ENCODE data around the gene MYO5C. TPM values are rescaled to one million over a fixed set of nuclear protein-coding genes. Genes with fewer than 3 reads are reported as not detected.
"Not testable (repeated sequence)": the region's sequence is repeated elsewhere in the genome, so short reads cannot be mapped to it uniquely, and the experiment has no call there.

The MYO5C gene
- total RNA-seq, 1 experiment from 2014 or later, result 23.4 TPM

- DNase-seq (ENCODE audit: low spot score), result no peak
These were observed 10.7 kb upstream of the MYO5C start for GRCh38 chr15:52306270-52306669.

DNA sequence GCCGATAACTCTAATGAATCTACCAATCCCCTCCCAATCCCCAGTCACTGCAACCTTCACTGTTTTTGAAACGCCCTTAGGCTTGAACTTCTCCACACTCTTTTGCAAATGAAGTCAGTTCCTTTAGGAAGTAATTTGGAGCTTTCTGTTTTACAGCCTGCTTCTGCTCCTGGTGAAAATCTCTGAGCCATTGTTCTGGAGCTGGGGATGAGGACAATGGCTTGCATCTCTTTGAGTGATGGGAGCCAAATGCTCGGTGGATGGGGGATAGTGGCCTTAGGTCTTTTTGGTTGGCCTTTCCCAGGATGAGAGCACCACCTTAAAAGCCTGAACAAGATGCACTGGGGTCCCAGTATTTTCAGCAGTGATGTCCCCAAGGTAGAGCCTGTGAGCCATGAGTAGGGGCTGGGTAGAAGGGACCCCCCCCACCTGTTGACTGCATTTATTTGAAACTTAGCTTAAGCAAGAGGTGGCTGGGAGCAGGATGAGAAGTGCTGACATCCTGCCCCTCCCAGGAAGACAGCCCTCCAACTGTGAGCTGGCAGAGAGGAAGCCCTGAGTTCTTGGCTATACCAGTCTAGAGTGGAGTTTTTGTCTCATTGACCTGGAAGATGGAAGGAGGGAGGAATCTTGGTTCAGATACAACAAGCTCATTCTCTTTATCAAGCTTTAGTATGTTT lies 7.6 kb upstream of the MYO5C start:
- DNase-seq (ENCODE audit: low spot score), result no peak

GRCh38 chr15:52301265-52301847 lies 5.8 kb upstream of the MYO5C start:
- DNase-seq (ENCODE audit: low spot score), result no peak

DNA sequence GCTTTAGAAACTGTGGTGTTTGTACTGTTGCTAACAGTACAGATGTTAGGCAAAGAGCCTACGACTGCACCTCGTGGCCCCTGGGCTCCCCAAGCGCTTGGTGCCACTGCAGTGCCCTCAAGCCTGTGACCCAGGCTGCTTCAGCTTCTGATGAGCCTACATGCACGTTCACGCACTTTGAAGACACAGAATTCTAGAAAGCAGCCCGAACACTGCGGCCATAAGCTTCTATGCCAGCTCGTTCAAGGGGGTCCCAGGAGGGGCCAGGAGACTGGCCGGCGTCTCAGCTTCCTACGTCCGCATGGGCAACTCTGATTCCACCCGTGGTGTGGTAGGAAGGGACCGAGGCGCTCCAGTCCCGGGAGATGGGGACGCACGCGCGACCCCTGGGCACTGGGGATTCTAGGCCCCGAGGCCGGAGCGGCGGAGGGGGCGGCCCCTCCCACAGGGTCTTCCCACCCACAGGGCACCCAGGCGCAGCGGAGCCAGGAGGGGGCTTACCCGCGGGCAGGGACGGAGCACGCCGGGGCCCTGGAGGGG lies 653 bp downstream of the MYO5C start:
- peak; percentile 67 for DNase-seq (ENCODE audit: low spot score)

GRCh38 chr15:52292780-52293392 lies 2.7 kb downstream of the MYO5C start:
- peak; percentile 27 for DNase-seq (ENCODE audit: low spot score)

DNA sequence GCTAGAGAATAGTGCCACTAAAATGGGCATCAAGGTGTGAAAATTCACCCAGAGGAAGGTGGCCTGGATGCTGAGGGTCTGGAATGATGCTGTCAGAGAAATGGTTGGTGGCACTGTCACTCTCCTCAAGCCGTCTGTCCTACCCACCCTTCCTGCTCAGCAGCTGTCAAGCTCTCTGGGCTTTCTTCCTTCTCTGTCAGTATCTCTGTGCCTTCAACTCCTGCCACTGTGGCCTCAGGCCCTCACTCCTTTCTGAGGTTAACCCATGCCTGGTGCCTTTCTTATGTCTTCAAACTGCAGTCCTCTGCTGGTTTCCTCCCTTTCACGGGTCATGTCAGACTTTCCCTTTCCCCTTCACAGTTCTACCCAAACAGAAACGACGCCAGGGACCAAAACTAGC lies 4.4 kb downstream of the MYO5C start:
- no peak for DNase-seq (ENCODE audit: low spot score)

GRCh38 chr15:52290800-52291199 lies 4.8 kb downstream of the MYO5C start:
- no peak for DNase-seq (ENCODE audit: low spot score)

- peak; percentile 12 for DNase-seq (ENCODE audit: low spot score)
These were observed 5.3 kb downstream of the MYO5C start for GRCh38 chr15:52290329-52290728.

DNA sequence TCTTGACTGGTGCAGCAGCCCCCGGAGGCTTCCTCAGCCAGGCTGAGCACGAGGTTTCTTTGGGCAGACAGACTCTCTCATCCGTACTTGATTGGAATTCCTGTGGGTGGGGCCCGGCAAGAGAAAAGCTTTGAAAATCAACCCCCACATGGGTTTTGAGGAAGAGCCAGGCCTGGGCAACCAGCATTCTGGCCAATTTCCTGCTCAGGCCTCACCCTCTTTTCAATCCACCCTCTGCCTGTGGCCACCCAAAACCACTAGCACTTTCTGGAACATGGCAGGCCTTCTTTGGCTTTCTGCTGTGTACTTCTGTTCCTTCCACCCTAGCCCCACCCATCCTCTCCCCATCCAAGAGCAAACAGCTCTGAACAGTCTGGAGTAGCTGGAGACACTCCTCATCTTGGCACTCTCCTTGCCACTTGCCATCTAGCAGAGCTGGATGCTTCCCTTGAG lies 5.9 kb downstream of the MYO5C start:
- DNase-seq (ENCODE audit: low spot score), result peak; percentile 57

GRCh38 chr15:52288986-52289385 lies 6.6 kb downstream of the MYO5C start:
- no peak for DNase-seq (ENCODE audit: low spot score)

GRCh38 chr15:52288051-52288942 lies 7.3 kb downstream of the MYO5C start:
- peak; percentile 94 for DNase-seq (ENCODE audit: low spot score)

DNA sequence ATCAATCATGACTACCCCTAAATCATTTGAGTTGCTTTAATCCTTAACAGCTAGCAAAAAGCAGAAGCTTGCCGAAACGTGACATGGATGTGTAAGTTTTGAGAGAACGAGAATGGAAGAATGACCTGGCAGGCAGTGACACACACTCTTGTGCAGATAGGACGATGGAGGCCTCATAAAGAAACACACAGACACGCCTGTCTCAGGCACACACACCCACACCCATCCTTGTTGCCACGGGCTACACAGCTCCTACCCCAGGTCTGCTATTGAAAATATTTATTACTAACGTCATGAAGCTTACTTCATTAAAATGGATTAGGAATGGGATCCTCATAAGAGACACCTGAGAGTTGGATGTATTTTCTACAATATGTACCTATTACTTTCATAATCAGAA lies 8.5 kb downstream of the MYO5C start:
- peak; percentile 44 for DNase-seq (ENCODE audit: low spot score)

DNA sequence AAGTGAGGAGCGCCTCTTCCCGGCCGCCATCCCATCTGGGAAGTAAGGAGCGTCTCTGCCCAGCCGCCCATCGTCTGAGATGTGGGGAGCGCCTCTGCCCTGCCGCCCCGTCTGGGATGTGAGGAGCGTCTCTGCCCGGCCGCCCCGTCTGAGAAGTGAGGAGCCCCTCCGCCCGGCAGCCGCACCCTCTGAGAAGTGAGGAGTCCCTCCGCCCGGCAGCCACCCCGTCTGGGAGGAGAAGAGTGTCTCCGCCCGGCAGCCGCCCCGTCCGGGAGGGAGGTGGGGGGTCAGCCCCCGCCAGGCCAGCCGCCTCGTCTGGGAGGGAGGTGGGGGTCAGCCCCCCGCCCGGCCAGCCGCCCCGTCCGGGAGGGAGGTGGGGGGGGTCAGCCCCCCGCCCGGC lies 9.7 kb downstream of the MYO5C start:
- not testable (repeated sequence) for DNase-seq (ENCODE audit: low spot score)

DNA sequence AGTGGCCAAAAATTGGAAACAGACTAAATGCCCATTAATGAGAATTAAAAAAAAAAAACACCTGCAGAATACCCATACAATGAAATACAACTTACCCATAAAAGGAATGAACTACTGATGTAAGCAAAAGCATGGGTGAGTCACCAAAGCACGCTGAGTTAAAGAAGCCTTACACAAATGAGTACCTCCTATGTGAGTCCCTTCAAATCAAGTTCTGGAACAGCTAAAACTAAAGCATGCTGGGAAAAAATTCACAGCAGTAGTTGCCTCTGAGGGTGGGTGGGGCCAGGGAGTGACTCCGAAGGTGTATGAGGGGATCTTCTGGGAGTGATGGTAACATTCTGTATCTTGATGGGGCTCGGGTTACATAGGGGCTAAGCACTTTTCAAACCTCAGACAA lies 11.4 kb downstream of the MYO5C start:
- no peak for DNase-seq (ENCODE audit: low spot score)

- no peak for DNase-seq (ENCODE audit: low spot score)
These were observed 12.3 kb downstream of the MYO5C start for GRCh38 chr15:52283281-52283680.

DNA sequence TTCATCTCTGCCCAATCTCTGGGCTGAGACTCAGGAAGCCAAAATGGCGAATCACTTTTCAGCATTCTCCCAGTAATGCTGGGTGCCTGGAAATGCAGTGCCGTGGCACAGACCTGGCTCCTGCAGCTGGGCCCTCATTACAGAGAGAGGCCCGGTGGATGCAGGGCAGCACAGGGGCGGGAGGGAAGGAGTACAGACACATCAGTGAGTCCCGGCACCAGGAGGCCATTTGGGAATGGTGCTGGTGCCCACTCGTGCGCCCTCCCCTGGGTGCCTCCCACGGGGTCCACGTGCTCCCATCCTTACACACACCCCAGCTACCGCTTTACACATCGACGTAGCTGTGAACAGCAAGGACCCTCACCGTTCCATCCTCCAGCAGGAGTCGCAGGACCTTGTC lies 13.2 kb downstream of the MYO5C start:
- DNase-seq (ENCODE audit: low spot score), result no peak

- no peak for DNase-seq (ENCODE audit: low spot score)
These were observed 14.2 kb downstream of the MYO5C start for GRCh38 chr15:52281085-52282035.

- no peak for DNase-seq (ENCODE audit: low spot score)
These were observed 15.1 kb downstream of the MYO5C start for GRCh38 chr15:52280326-52281084.

DNA sequence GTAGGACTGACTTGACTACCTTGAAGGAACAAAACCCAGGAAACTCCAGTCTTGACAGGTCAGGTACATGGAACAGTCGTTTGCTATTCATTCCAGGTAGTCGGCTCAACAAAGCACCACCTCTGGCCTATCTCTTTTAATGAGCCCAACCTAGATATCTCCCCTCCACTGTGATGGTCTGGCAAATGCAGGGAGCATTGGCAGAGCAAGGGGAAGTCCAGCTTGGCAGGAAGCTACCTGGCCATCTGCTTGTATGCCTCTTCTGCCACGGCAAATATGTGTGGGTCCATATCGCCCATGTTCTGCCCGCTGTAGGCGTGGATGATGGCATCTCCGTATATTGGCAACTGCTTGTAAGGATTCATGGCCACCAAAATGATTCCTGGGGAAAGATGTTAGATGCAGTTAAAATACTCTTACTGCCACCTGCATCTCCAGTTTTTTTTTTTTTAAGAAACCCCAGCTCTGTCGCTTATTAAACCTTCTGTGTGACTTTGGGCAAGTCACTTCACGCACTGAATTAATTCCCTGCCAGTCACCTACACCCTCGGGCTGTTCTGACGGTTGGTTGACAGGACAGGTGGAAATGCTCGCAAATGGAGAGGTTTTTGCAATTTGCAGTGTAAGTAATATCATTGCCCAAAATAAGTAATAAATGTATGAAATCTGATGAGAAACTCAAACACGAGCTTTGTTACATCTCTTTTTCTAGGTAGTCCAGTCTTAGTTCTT lies 16.8 kb downstream of the MYO5C start:
- DNase-seq (ENCODE audit: low spot score), result no peak
